Fibroblast of pulmonary artery (primary cell): Measurements from ENCODE around the gene CCL17.

Source experiments
- DNase-seq: peaks from one replicate; pipeline ENCODE4 v3.0.0-alpha.2; 2010; ENCODE audit warnings: low read depth
- H3K4me3 ChIP-seq: replicated peaks from 2 replicates; pipeline ENCODE4 v1.5.1; 2011; ENCODE audit warnings: low read depth, mild to moderate bottlenecking, control low read depth, low read length, moderate library complexity
- TF ChIP-seq, protein P1 (sequence below): IDR thresholded peaks from 2 replicates; pipeline ENCODE4 v1.5.1; 2011; ENCODE audit warnings: mild to moderate bottlenecking, control low read depth, low read length, inconsistent platforms; ENCODE audit errors: missing control alignments

Gene CCL17

DNA sequence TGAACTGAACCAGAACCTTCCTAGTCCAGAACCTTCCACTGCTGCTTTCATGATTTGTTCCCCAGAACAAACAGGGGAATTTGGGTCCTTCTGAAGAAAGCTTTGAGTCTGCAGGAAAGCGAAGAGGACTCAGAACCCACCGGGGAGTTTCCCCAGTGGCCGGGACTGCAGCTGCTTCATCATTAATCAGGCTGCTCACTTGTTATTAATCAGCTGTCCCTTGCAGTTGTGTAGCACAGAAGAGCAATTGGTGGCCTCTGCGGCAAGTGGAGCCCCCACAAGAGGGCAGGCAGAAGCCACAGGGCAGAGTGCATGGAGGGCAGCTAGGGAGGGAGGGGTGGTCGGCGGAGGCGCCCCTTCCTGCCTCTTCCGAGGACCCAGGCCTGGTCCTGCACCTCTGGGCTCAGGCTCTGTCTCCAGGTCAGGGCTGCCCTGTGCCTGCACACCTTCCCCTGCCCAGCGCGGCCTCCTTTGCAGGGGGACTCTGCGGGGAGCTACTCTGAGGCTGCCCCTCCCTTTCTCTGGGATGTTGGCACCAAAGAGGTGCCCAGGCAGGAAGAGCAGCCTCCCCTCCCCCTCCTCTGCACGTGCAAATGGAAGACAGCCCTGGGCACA is 6.9 kb downstream of the CCL17 start:
- TF ChIP-seq, protein P1, sequence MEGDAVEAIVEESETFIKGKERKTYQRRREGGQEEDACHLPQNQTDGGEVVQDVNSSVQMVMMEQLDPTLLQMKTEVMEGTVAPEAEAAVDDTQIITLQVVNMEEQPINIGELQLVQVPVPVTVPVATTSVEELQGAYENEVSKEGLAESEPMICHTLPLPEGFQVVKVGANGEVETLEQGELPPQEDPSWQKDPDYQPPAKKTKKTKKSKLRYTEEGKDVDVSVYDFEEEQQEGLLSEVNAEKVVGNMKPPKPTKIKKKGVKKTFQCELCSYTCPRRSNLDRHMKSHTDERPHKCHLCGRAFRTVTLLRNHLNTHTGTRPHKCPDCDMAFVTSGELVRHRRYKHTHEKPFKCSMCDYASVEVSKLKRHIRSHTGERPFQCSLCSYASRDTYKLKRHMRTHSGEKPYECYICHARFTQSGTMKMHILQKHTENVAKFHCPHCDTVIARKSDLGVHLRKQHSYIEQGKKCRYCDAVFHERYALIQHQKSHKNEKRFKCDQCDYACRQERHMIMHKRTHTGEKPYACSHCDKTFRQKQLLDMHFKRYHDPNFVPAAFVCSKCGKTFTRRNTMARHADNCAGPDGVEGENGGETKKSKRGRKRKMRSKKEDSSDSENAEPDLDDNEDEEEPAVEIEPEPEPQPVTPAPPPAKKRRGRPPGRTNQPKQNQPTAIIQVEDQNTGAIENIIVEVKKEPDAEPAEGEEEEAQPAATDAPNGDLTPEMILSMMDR = no peak

DNA sequence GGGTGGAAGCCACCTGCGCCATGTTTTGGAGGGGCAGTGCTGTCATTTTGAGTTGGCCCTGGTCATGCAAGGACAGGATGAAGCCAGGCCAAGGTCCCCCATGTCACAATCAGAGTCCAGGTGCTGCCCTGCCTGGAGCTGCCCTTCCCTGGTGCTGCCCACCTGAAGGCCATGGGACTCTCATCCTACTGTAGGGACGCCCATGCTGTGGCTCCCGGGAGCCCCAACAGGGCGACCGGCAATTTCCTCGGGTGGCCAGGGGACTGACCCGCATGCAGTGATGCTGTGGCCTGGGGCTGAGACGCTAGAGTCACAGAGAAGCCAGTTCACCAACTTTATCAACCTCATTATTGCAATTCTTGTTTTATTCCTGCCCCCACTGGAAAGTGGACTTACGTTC is 8.0 kb downstream of the CCL17 start:
- H3K4me3 ChIP-seq = no peak overlapping the region
- TF ChIP-seq, protein P1 = no peak
- DNase-seq = no peak

More for the DNA sequence above, 6.9 kb downstream of the CCL17 start:
- no peak overlapping the region for H3K4me3 ChIP-seq
- DNase-seq = no peak

DNA sequence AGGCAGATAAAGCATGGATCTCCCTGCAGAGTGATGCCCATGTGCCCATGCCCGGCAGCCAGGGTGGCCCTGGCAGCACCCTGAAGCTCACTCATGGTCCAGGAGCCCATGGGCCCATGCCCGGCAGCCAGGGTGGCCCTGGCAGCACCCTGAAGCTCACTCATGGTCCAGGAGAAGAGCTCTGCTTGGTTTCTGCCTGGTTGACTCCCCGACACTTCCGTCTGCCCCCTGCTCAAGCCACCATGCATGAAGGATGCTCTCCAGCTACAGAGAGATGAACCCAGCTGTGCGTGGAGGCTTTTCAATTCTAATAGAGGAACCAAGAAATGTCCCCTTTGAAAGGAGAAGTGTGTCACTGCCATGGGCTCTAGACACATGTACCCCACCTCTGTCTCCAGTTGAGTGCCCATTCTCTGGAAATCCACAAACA is 8.7 kb downstream of the CCL17 start:
- TF ChIP-seq, protein P1 = no peak
- no peak for DNase-seq
- H3K4me3 ChIP-seq = no peak overlapping the region

DNA sequence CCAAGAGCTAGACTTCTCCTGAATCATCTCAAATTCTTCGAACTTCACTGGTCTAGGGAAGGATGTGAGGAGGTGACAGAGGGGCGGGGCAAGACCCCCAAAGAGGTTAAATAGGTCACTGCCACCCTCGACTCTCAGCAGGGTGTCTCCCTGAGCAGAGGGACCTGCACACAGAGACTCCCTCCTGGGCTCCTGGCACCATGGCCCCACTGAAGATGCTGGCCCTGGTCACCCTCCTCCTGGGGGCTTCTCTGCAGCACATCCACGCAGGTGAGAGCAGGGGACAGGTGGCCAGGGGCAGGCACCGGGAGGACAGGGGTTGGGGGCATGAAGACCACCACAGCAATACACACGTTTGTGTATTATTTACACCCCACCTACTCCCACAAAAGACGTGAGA is 9.2 kb downstream of the CCL17 start:
- DNase-seq = no peak
- H3K4me3 ChIP-seq = no peak overlapping the region
- TF ChIP-seq, protein P1 = no peak

DNA sequence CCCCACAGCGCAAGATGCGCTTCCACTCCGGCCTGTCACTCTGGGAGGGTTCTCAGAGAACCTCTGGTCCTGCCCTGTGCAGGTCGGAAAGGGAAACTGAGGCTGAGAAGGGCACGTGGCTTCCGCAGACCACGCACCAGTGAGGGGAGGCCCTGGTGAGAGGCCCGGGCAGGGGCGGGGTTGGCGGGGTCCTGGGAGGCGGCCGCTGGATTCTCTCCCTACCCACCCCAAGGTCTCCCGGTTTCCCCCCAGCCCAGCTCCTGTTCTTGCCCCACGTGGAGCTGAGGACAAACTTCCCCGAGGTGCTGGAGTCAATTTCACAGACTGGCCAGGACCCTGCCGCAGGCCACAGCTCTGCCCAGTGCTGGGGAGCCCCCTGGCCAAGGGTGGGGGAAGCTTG is 11.5 kb downstream of the CCL17 start:
- TF ChIP-seq, protein P1 = no peak
- no peak for DNase-seq
- H3K4me3 ChIP-seq = no peak overlapping the region

DNA sequence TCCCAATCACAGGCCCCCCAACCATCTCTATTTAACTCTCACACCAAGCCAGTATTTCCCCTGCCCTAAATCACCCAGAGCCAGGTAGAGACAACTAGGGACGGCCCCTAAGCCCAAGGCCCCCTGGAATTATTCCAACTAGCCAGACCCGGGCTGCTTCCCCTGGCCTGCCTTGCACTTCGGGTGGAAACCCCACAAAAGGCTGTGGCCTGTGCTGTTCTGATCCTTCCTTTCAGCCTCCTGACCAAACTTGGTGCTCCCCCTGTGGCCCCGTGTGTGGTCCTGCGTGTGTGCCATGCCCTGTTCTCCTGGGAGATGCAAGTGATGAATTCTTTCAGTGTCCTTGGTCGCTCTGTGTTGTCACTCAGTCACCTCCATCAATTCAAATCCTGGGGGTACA is 14.9 kb downstream of the CCL17 start:
- TF ChIP-seq, protein P1 = no peak
- DNase-seq = no peak

More for the DNA sequence above, 14.9 kb downstream of the CCL17 start:
- no peak overlapping the region for H3K4me3 ChIP-seq
